Activated naive CD4-positive, alpha-beta T cell treated with anti-CD3 and anti-CD28 coated beads for 36 hours (primary cell): Measurements from ENCODE around the gene TFDP3. TPM values are rescaled to one million over a fixed set of nuclear protein-coding genes. Genes with fewer than 3 reads are reported as not detected.

Experiments used
- CTCF ChIA-PET: fragments of 350-600 bp; sonication (Branson Sonifier 250); formaldehyde crosslinking; loops from one replicate; lab custom pipeline; 2021; ENCODE audit warnings: antibody characterized with exemption; lab: Charles Lee
- DNase-seq: peaks from one replicate; pipeline ENCODE4 v3.0.0-alpha.2; 2020
- H3K27ac Mint-ChIP-seq: one replicate; pipeline ENCODE4 v1.8.0; 2021; ENCODE audit warnings: mild to moderate bottlenecking, mixed read lengths
- H3K27me3 Mint-ChIP-seq: one replicate; pipeline ENCODE4 v1.8.0; 2021; ENCODE audit warnings: low read depth, mixed read lengths
- H3K36me3 Mint-ChIP-seq: one replicate; pipeline ENCODE4 v1.8.0; 2021; ENCODE audit warnings: low read depth, mixed read lengths
- H3K4me1 Mint-ChIP-seq: one replicate; pipeline ENCODE4 v1.8.0; 2021; ENCODE audit warnings: low read depth, mixed read lengths
- H3K4me3 Mint-ChIP-seq: one replicate; pipeline ENCODE4 v1.8.0; 2021; ENCODE audit warnings: mild to moderate bottlenecking, moderate library complexity, mixed read lengths
- H3K9me3 Mint-ChIP-seq: one replicate; pipeline ENCODE4 v1.8.0; 2021; ENCODE audit warnings: mixed read lengths
- intact Hi-C: fragments of 100-400 bp; cut with micrococcal nuclease; formaldehyde crosslinking; loops from one replicate; pipeline ENCODE4 v1.15.1; 2023
- total RNA-seq, 2 experiments: library from RNA; stranded (reverse); gene quantifications; one replicate each; pipeline ENCODE4 v1.2.3, GENCODE V29; 2021

The TFDP3 gene
- total RNA-seq, 2 experiments from 2014 or later, result not detected

DNA sequence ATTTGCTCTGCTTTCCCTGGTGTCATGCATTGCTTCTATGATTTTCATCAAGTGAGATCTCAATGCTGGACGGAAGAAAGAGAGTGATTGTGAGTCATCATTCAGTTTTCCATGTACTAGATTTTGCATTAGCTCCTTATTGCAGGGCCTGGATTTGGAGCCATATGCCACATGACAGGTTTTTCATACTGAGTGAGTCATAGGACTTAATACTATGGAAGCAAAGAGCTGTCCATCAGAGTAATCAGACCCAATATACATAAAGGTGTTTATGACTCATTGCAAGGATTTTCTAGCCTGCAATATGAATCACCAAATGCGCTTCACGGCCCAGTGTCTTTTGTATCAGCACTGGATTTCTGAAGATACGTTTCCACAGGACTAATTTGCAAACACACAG is 11.2 kb upstream of the TFDP3 start:
- intact Hi-C loops, result no loop called here
- Mint-ChIP-seq H3K9me3 (no peaks in the 10 kb centered on the region), H3K4me3 (no peak overlapping the region), H3K27me3 (no peaks in the 10 kb centered on the region), H3K27ac (no peak overlapping the region), H3K36me3 (no peaks in the 10 kb centered on the region), H3K4me1 (no peaks in the 10 kb centered on the region)
- DNase-seq, result no peak
- CTCF ChIA-PET, result no interaction called here

DNA sequence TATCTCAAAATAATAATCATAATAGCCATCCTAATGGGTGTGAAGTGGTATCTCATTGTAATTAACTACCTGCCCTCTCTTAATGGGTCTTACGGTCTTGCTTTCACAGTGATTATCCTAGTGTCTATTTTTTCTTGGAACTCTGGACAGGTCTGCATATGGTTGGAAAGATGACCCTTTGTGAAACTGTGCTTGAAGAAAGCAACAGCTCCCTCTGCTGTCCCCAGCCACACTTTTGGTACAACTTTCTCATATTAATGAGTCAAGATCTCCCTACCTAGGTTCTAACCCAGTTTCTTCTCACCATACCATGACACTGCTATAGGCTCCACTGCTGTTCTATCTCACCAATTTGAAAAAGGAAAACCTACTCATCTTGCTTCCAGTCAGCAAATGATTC is 2.4 kb downstream of the TFDP3 start:
- intact Hi-C loops, result loop anchor here (10.0 kb wide), 1 partner anchor 241 kb away; no protein-coding TSS in a partner anchor
- peak; percentile 5 for DNase-seq
- CTCF ChIA-PET, result interaction anchor here (1.2 kb wide), 1 partner anchor 241 kb away, joined by 3 read pairs; no protein-coding TSS in a partner anchor
- Mint-ChIP-seq H3K36me3 (no peaks in the 10 kb centered on the region), H3K9me3 (no peaks in the 10 kb centered on the region), H3K4me3 (no peak overlapping the region), H3K27ac (no peak overlapping the region), H3K27me3 (no peaks in the 10 kb centered on the region), H3K4me1 (no peaks in the 10 kb centered on the region)

GRCh38 chrX:133215017-133215416 is 3.1 kb downstream of the TFDP3 start:
- DNase-seq, result no peak
- no peak overlapping the region for H3K27ac Mint-ChIP-seq
- H3K9me3 Mint-ChIP-seq, result no peaks in the 10 kb centered on the region
- H3K36me3 Mint-ChIP-seq, result no peaks in the 10 kb centered on the region
- H3K27me3 Mint-ChIP-seq, result no peaks in the 10 kb centered on the region
- H3K4me3 Mint-ChIP-seq, result no peak overlapping the region
- CTCF ChIA-PET, result no interaction called here
- no peaks in the 10 kb centered on the region for H3K4me1 Mint-ChIP-seq
- intact Hi-C loops, result loop anchor here (10.0 kb wide), 1 partner anchor 240 kb away; no protein-coding TSS in a partner anchor

GRCh38 chrX:133214301-133214700 is 3.9 kb downstream of the TFDP3 start:
- H3K27ac Mint-ChIP-seq, result no peak overlapping the region
- H3K36me3 Mint-ChIP-seq, result no peaks in the 10 kb centered on the region
- no peak for DNase-seq
- CTCF ChIA-PET, result no interaction called here
- no peaks in the 10 kb centered on the region for H3K9me3 Mint-ChIP-seq
- no peaks in the 10 kb centered on the region for H3K4me1 Mint-ChIP-seq
- no peaks in the 10 kb centered on the region for H3K27me3 Mint-ChIP-seq
- no peak overlapping the region for H3K4me3 Mint-ChIP-seq
- intact Hi-C loops, result loop anchor here (10.0 kb wide), 1 partner anchor 240 kb away; no protein-coding TSS in a partner anchor

DNA sequence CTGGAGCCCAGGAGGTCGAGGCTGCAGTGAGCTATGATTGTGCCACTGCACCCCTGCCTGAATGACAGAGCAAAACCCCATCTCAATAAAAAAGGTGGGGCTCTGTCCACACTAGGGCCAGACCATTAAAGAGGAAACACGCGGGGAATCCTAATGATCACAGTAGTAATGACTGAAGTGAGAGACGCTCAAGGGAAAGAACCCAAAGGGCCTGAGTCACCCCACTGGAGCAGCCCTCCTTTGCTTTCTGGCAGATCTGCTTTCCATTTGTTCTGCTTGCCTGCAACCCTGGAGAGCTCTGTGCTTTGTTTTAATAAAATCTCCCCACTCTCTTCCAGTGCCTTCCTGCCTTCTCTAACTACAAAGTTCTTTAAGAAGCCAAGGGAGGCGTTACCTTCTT is 5.0 kb downstream of the TFDP3 start:
- Mint-ChIP-seq H3K36me3 (no peaks in the 10 kb centered on the region), H3K9me3 (no peaks in the 10 kb centered on the region), H3K4me3 (no peak overlapping the region), H3K27me3 (no peaks in the 10 kb centered on the region), H3K27ac (no peak overlapping the region), H3K4me1 (no peaks in the 10 kb centered on the region)
- no peak for DNase-seq
- CTCF ChIA-PET, result interaction anchor here (0.5 to 0.6 kb wide), 2 partner anchors 14 to 208 kb away, joined by 3 to 6 read pairs; no protein-coding TSS in a partner anchor
- intact Hi-C loops, result loop anchor here (10.0 kb wide), 1 partner anchor 238 kb away; no protein-coding TSS in a partner anchor

GRCh38 chrX:133207751-133208150 is 10.4 kb downstream of the TFDP3 start:
- no peaks in the 10 kb centered on the region for H3K9me3 Mint-ChIP-seq
- H3K36me3 Mint-ChIP-seq, result no peaks in the 10 kb centered on the region
- CTCF ChIA-PET, result no interaction called here
- no peaks in the 10 kb centered on the region for H3K4me1 Mint-ChIP-seq
- intact Hi-C loops, result no loop called here
- H3K27me3 Mint-ChIP-seq, result no peaks in the 10 kb centered on the region
- no peak for DNase-seq
- H3K27ac Mint-ChIP-seq, result no peak overlapping the region
- no peak overlapping the region for H3K4me3 Mint-ChIP-seq

DNA sequence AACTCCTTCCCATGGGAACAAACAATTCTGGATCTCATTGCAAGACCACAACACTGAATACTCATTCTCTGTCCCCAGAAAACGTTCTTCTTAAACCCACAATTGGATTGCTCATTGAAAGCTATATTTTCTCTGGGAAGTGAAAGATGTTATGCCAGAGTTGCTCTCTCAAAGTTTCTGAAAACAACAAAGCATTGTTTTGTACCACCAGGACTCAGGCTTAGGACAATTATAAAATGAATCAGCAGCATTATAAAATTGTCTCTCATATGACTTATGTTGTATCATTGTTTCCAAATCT is 26.5 kb downstream of the TFDP3 start:
- H3K9me3 Mint-ChIP-seq, result no peaks in the 10 kb centered on the region

DNA sequence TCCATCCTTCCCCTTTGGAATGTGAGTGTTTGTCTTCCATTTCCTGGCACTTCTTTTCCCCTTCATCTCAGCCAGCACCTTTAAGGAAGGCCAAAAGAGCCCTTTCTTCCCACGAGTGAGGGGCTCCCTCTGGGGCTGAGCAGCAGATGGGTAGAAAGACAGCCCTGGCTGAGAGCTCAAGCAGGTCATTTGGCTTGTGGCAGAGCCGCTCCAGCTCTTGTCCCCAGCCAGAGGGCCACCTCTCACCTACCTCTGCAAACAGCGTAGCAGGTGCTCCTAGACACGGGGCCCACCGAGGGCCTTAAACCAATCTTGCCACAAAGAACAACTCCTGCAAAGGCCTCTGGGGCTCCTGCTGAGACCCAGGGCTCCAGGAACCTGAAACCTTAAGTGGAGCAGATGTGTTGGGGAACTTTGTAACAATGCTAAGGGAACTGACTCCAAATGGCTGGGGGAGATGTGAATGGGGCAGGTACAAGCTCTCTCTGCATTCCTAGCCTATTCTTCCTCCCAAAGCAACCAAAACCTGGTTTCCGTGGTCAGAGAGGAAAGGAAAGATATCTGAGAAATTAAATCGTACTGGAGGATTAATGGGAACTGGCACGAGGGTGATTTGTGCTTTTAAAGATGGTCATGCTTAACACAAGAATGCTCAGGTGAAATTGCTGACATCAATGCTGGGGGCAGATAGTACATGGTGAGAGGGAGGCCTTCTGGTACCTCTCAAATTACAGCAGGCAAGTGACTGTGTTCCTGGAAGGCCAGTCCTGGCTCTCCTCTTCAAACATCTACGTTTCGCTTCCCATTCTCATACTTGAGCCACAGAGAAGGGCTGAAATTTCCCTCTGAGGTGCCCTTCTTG is 27.0 kb downstream of the TFDP3 start:
- Mint-ChIP-seq H3K9me3 (no peaks in the 10 kb centered on the region), H3K4me1 (no peaks in the 10 kb centered on the region), H3K27me3 (no peaks in the 10 kb centered on the region), H3K27ac (no peak overlapping the region), H3K4me3 (no peak overlapping the region), H3K36me3 (no peaks in the 10 kb centered on the region)
- DNase-seq, result no peak
- CTCF ChIA-PET, result no interaction called here
- intact Hi-C loops, result no loop called here

More for the DNA sequence above, 26.5 kb downstream of the TFDP3 start:
- H3K27ac Mint-ChIP-seq, result no peak overlapping the region
- no peaks in the 10 kb centered on the region for H3K27me3 Mint-ChIP-seq
- no peaks in the 10 kb centered on the region for H3K36me3 Mint-ChIP-seq
- intact Hi-C loops, result no loop called here
- H3K4me3 Mint-ChIP-seq, result no peak overlapping the region
- no peaks in the 10 kb centered on the region for H3K4me1 Mint-ChIP-seq
- CTCF ChIA-PET, result no interaction called here
- DNase-seq, result no peak

DNA sequence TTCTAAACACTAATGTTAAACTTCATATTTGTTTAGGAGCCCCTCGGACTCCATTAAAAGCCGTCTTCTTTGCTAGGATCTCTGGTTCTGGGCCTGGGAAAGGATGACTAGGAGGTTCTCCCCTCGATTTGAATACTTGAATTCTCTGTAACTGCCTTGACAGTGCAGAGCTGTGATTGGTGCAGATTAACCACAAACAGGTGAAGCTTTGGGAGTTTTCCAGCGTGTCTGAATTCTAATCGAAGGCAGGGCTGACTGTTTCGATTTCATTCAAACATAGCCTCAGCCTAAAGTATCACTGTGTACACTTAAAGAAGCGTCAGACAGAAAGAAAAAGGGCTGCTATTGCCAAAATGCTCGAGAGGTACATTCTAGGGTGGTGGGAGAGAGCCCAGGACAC is 29.0 kb downstream of the TFDP3 start:
- H3K36me3 Mint-ChIP-seq, result no peaks in the 10 kb centered on the region
- H3K27ac Mint-ChIP-seq, result no peak overlapping the region
- no peak for DNase-seq
- CTCF ChIA-PET, result interaction anchor here (0.6 kb wide), 1 partner anchor 457 kb away, joined by 3 read pairs; no protein-coding TSS in a partner anchor
- intact Hi-C loops, result no loop called here
- H3K27me3 Mint-ChIP-seq, result no peaks in the 10 kb centered on the region
- H3K4me1 Mint-ChIP-seq, result no peaks in the 10 kb centered on the region
- H3K4me3 Mint-ChIP-seq, result no peak overlapping the region
- no peaks in the 10 kb centered on the region for H3K9me3 Mint-ChIP-seq

DNA sequence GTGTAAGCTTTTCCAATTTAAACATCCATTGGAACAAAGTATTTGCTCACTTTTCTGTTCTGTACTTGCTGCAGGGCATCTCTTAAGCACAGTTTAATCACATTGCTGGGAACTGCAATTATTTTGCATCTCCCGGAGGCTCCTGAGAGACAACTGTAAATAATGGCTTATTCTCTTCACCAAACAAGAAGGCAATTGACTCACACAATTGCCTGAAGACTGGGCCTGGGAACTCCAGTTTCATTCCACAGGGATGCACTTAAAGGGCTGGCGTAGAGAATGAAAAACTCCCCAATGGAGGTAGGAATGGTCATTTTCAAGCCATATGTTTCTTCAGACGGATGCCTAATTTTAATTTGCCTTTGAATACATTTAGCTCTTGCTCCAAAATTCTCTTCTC is 29.5 kb downstream of the TFDP3 start:
- no peak overlapping the region for H3K27ac Mint-ChIP-seq
- no peak for DNase-seq
- no peaks in the 10 kb centered on the region for H3K9me3 Mint-ChIP-seq
- intact Hi-C loops, result no loop called here
- H3K4me1 Mint-ChIP-seq, result no peaks in the 10 kb centered on the region
- no peaks in the 10 kb centered on the region for H3K27me3 Mint-ChIP-seq
- no peak overlapping the region for H3K4me3 Mint-ChIP-seq
- H3K36me3 Mint-ChIP-seq, result no peaks in the 10 kb centered on the region
- CTCF ChIA-PET, result interaction anchor here (0.6 kb wide), 1 partner anchor 457 kb away, joined by 3 read pairs; no protein-coding TSS in a partner anchor

- H3K27me3 Mint-ChIP-seq, result no peaks in the 10 kb centered on the region
- CTCF ChIA-PET, result no interaction called here
- no peak overlapping the region for H3K4me3 Mint-ChIP-seq
- no peaks in the 10 kb centered on the region for H3K36me3 Mint-ChIP-seq
- no peaks in the 10 kb centered on the region for H3K4me1 Mint-ChIP-seq
- no peak overlapping the region for H3K27ac Mint-ChIP-seq
- H3K9me3 Mint-ChIP-seq, result no peaks in the 10 kb centered on the region
- intact Hi-C loops, result no loop called here
- DNase-seq, result no peak
Observed at GRCh38 chrX:133185938-133186337, 32.2 kb downstream of the TFDP3 start.

DNA sequence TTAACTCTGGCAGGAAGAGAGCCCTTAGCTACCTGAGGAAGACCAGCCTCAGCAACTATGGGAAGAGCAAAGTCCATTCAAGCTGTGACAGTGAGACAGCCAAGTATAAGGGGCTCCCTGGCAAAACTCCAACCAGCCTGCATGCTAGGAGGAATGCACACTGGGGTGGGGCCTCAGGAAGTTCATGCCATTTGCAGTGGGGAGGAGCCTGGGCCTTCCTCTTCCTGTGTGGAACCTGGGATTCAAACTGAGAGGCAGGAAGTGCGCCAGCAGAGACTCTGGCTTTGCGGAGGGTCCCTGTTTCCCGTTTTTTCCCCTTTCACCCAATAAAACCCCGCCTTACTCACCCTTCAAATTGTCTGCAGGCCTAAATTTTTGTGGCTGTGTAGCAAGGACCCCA is 33.0 kb downstream of the TFDP3 start:
- Mint-ChIP-seq H3K27ac (no peak overlapping the region), H3K27me3 (no peaks in the 10 kb centered on the region), H3K4me3 (no peak overlapping the region), H3K4me1 (no peaks in the 10 kb centered on the region), H3K9me3 (no peaks in the 10 kb centered on the region), H3K36me3 (no peaks in the 10 kb centered on the region)
- no peak for DNase-seq
- intact Hi-C loops, result no loop called here
- CTCF ChIA-PET, result no interaction called here

DNA sequence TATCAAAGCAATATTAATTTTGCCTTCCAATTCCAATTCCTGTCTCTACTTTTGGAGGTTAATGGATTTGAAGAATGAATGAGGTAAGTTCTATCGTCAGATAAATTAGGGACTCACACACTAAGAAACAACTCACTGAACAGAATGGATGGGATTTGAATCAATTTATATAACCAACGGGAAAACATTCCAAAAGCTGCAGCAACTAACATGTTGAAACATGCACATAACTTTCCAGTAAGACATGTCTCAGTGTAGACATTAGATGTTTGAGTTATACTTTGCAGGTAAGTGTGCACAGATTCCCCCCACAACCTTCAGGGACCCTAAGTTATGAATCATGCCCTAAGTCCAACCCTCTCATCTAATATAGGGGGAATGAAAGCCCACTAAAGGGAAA is 34.3 kb downstream of the TFDP3 start:
- intact Hi-C loops, result no loop called here
- no peaks in the 10 kb centered on the region for H3K4me1 Mint-ChIP-seq
- CTCF ChIA-PET, result no interaction called here
- no peaks in the 10 kb centered on the region for H3K36me3 Mint-ChIP-seq
- no peak overlapping the region for H3K27ac Mint-ChIP-seq
- no peak for DNase-seq
- no peaks in the 10 kb centered on the region for H3K27me3 Mint-ChIP-seq
- no peaks in the 10 kb centered on the region for H3K9me3 Mint-ChIP-seq
- H3K4me3 Mint-ChIP-seq, result no peak overlapping the region
